SK-N-SH treated with all-trans-retinoic acid at 6 μM for 48 hours (cell line): ENCODE data around the gene IFNA1.

ENCODE experiments used
- CREB5 ChIP-seq: fragments of 250-450 bp; sonication (Bioruptor Pico); IDR thresholded peaks from 2 replicates; pipeline ENCODE4 v1.5.1; 2020; ENCODE audit warnings: low read depth, mild to moderate bottlenecking, moderate library complexity
- GLIS3 ChIP-seq: fragments of 250-450 bp; sonication (Bioruptor Pico); IDR thresholded peaks from 2 replicates; pipeline ENCODE4 v1.5.0; 2020; ENCODE audit warnings: mild to moderate bottlenecking, moderate library complexity
- OSR1 ChIP-seq: fragments of 250-450 bp; sonication (Bioruptor Pico); IDR thresholded peaks from 2 replicates; pipeline ENCODE4 v1.8.0; 2022; ENCODE audit warnings: moderate library complexity, mild to moderate bottlenecking, inconsistent platforms
- PATZ1 ChIP-seq: fragments of 250-450 bp; sonication (Bioruptor Pico); IDR thresholded peaks from 2 replicates; pipeline ENCODE4 v1.8.0; 2020; ENCODE audit warnings: mild to moderate bottlenecking, moderate library complexity, borderline replicate concordance
- POU6F1 ChIP-seq: fragments of 250-450 bp; sonication (Bioruptor Pico); IDR thresholded peaks from 2 replicates; pipeline ENCODE4 v1.8.0; 2021; ENCODE audit warnings: low read depth, mild to moderate bottlenecking, moderate library complexity, borderline replicate concordance
- RARB ChIP-seq: fragments of 250-450 bp; sonication (Bioruptor Pico); IDR thresholded peaks from 2 replicates; pipeline ENCODE4 v1.8.0; 2021; ENCODE audit warnings: mild to moderate bottlenecking, moderate library complexity
- SNAI2 ChIP-seq: fragments of 250-450 bp; sonication (Bioruptor Pico); IDR thresholded peaks from 2 replicates; pipeline ENCODE4 v1.5.0; 2020; ENCODE audit warnings: mild to moderate bottlenecking, moderate library complexity
- ZNF70 ChIP-seq: fragments of 450-650 bp; formaldehyde crosslinking; IDR thresholded peaks from 2 replicates; pipeline ENCODE4 v1.5.0; 2020; ENCODE audit warnings: mild to moderate bottlenecking, moderate library complexity
- ZNF8 ChIP-seq: fragments of 450-650 bp; formaldehyde crosslinking; IDR thresholded peaks from 2 replicates; pipeline ENCODE4 v1.5.0; 2020; ENCODE audit warnings: mild to moderate bottlenecking, moderate library complexity

GRCh38 chr9:21402386-21403251 is 37.6 kb upstream of the IFNA1 start:
- TF ChIP-seq RARB (CRISPR knock-in tag): no peak
- TF ChIP-seq PATZ1: no peak
- no peak for TF ChIP-seq OSR1 (CRISPR knock-in tag)
- TF ChIP-seq ZNF70 (CRISPR knock-in tag): no peak
- TF ChIP-seq SNAI2: no peak
- TF ChIP-seq GLIS3 (CRISPR knock-in tag): no peak
- TF ChIP-seq CREB5 (CRISPR knock-in tag): no peak
- no peak for TF ChIP-seq POU6F1 (CRISPR knock-in tag)
- no peak for TF ChIP-seq ZNF8 (CRISPR knock-in tag)
